Caco-2 (cell line): ENCODE measurements around the gene DENND1B. TPM values are rescaled to one million over a fixed set of nuclear protein-coding genes. Genes with fewer than 3 reads are reported as not detected.

Experiments
- BruUV-seq: library from RNA; stranded (reverse); fragments of 400-500 nt; replicated peaks from 2 replicates; lab custom pipeline; 2021; lab: Mats Ljungman, UMichigan
- CTCF ChIA-PET: fragments of 300-600 bp; sonication (Branson Sonifier 250); formaldehyde crosslinking; loops from one replicate; lab custom pipeline; 2022; ENCODE audit warnings: antibody characterized with exemption; lab: Charles Lee
- POLR2A ChIA-PET: fragments of 300-600 bp; sonication (Branson Sonifier 250); formaldehyde crosslinking; loops from one replicate; lab custom pipeline; 2022; ENCODE audit warnings: antibody characterized with exemption; lab: Charles Lee
- DNase-seq, 2 experiments: peaks; one replicate each; pipeline versions ENCODE4 v3.0.0 to v3.0.0-alpha.2; 2020 to 2022
- H3K27me3 ChIP-seq: replicated peaks from 2 replicates; pipeline ENCODE4 v1.6.0; 2011; ENCODE audit warnings: low read length; ENCODE audit not compliant: control insufficient read depth, insufficient read depth
- H3K36me3 ChIP-seq: 2 replicates; pipeline ENCODE4 v1.5.1; 2011; ENCODE audit warnings: low read length; ENCODE audit not compliant: control insufficient read depth, insufficient read depth
- H3K4me1 ChIP-seq: fragments of 250-450 bp; sonication (Bioruptor Pico); 2 replicates; pipeline ENCODE4 v1.5.1; 2020; ENCODE audit warnings: mild to moderate bottlenecking
- H3K4me3 ChIP-seq: 2 replicates; pipeline ENCODE4 v1.5.1; 2011; ENCODE audit warnings: low read depth, mild to moderate bottlenecking, control low read depth, low read length
- H3K9me3 ChIP-seq: fragments of 250-450 bp; sonication (Bioruptor Pico); 2 replicates; pipeline ENCODE4 v1.5.1; 2020; ENCODE audit warnings: mild to moderate bottlenecking, moderate library complexity
- H3K27ac Mint-ChIP-seq: one replicate; pipeline ENCODE4 v1.8.0; 2022; ENCODE audit warnings: mixed read lengths; ENCODE audit not compliant: unreplicated experiment
- H3K27me3 Mint-ChIP-seq: one replicate; pipeline ENCODE4 v1.8.0; 2022; ENCODE audit warnings: mixed read lengths; ENCODE audit not compliant: insufficient read depth, unreplicated experiment
- H3K36me3 Mint-ChIP-seq: one replicate; pipeline ENCODE4 v1.8.0; 2022; ENCODE audit warnings: mild to moderate bottlenecking, mixed read lengths; ENCODE audit not compliant: insufficient read depth, unreplicated experiment
- H3K4me1 Mint-ChIP-seq: one replicate; pipeline ENCODE4 v1.8.0; 2022; ENCODE audit warnings: low read depth, mixed read lengths; ENCODE audit not compliant: unreplicated experiment
- H3K4me3 Mint-ChIP-seq: one replicate; pipeline ENCODE4 v1.8.0; 2022; ENCODE audit warnings: mild to moderate bottlenecking, moderate library complexity, mixed read lengths; ENCODE audit not compliant: unreplicated experiment
- H3K9me3 Mint-ChIP-seq: one replicate; pipeline ENCODE4 v1.8.0; 2022; ENCODE audit warnings: mixed read lengths; ENCODE audit not compliant: unreplicated experiment
- intact Hi-C: fragments of 100-400 bp; cut with micrococcal nuclease; formaldehyde crosslinking; loops from one replicate; pipeline ENCODE4 v1.10.0; 2022; ENCODE audit not compliant: unreplicated experiment
- total RNA-seq: library from RNA; stranded (reverse); gene quantifications from 2 replicates; pipeline ENCODE4 v1.2.3, GENCODE V29; 2022
- TF ChIP-seq, protein P1 (sequence below), 2 experiments: fragments of 200-600 bp in 1 of 2; IDR thresholded peaks; 1 replicate in 1 of 2; 2 replicates in 1 of 2; pipeline versions ENCODE4 v1.5.1 to v1.8.0; 2011 to 2022; ENCODE audit warnings: antibody characterized with exemption in 1 of 2, control low read depth in 1 of 2, inconsistent platforms in 1 of 2, low read depth in 1 of 2, low read length in 1 of 2, mild to moderate bottlenecking in 1 of 2, moderate library complexity in 1 of 2; ENCODE audit not compliant: insufficient read depth in 1 of 2, severe bottlenecking in 1 of 2, unreplicated experiment in 1 of 2

Gene DENND1B
- total RNA-seq, 1 experiment from 2014 or later: 9.6 TPM

DNA sequence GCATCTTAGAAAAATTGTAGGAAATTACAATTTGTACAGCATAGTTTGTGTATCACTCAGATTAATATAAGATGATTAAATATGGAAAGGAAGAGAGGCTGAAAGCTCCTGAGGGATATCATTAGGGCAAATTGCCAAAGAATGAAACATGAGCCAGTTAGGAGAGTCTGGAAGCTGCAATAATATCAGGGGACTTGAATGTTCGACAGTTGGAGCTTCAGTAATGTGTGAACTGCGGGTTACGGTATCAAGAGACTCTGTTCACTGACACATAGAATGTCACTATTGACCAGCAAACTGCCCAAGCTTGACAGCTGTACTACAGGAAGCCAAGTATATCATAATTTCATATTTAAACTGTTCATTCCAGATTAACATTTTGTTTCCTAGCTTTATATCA is 157.2 kb downstream of the DENND1B start:
- no peak for DNase-seq
- no TSS peak for BruUV-seq
- Mint-ChIP-seq H3K36me3 (no peaks in the 10 kb centered on the region), H3K27ac (no peak overlapping the region), H3K9me3 (no peaks in the 10 kb centered on the region), H3K27me3 (no peaks in the 10 kb centered on the region), H3K4me1 (peaks cover 7% of the 10 kb centered on the region), H3K4me3 (no peak overlapping the region)
- ChIA-PET POLR2A (no interaction called here), CTCF (no interaction called here)
- intact Hi-C loops: loop anchor here (5.0 kb wide), 1 partner anchor 1069 kb away; no protein-coding TSS in a partner anchor
- Histone ChIP-seq H3K27me3 (no peaks in the 10 kb centered on the region), H3K36me3 (no peaks in the 10 kb centered on the region), H3K9me3 (no peaks in the 10 kb centered on the region), H3K4me1 (peaks cover 6% of the 10 kb centered on the region), H3K4me3 (no peak overlapping the region)
- TF ChIP-seq, protein P1, sequence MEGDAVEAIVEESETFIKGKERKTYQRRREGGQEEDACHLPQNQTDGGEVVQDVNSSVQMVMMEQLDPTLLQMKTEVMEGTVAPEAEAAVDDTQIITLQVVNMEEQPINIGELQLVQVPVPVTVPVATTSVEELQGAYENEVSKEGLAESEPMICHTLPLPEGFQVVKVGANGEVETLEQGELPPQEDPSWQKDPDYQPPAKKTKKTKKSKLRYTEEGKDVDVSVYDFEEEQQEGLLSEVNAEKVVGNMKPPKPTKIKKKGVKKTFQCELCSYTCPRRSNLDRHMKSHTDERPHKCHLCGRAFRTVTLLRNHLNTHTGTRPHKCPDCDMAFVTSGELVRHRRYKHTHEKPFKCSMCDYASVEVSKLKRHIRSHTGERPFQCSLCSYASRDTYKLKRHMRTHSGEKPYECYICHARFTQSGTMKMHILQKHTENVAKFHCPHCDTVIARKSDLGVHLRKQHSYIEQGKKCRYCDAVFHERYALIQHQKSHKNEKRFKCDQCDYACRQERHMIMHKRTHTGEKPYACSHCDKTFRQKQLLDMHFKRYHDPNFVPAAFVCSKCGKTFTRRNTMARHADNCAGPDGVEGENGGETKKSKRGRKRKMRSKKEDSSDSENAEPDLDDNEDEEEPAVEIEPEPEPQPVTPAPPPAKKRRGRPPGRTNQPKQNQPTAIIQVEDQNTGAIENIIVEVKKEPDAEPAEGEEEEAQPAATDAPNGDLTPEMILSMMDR (IDR thresholded peaks at IDR 0.05; ENCODE audit: insufficient read depth in 1 of 2, low read depth in 1 of 2, low read length in 1 of 2, severe bottlenecking in 1 of 2, unreplicated experiment in 1 of 2): no peak

DNA sequence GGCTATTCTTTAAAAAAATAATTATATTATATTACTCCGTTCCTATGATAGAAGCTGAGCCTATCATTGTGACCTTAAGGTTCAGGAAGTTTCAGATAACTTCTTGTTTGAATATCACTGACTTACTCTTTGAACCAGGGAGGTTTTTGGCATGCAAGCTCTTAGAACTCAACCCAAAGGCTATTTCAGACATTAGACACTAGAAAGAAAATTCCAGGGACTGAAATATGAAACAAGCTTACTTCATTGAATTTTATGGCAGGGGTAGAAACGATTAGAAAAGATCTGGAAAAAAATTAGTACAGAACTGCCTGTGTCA is 159.6 kb downstream of the DENND1B start:
- intact Hi-C loops: loop anchor here (1.0 to 5.0 kb wide), 7 partner anchors 78 to 1072 kb away; no protein-coding TSS in a partner anchor
- no peak overlapping the region for H3K4me3 ChIP-seq
- peaks cover 4% of the 10 kb centered on the region for H3K4me1 ChIP-seq
- peaks cover 3% of the 10 kb centered on the region for H3K4me1 Mint-ChIP-seq
- H3K9me3 ChIP-seq: no peaks in the 10 kb centered on the region
- DNase-seq: no peak
- H3K27me3 ChIP-seq: no peaks in the 10 kb centered on the region
- no TSS peak for BruUV-seq
- no peaks in the 10 kb centered on the region for H3K36me3 Mint-ChIP-seq
- TF ChIP-seq, protein P1 (IDR thresholded peaks at IDR 0.05; ENCODE audit: insufficient read depth in 1 of 2, low read depth in 1 of 2, low read length in 1 of 2, severe bottlenecking in 1 of 2, unreplicated experiment in 1 of 2): no peak
- ChIA-PET POLR2A (no interaction called here), CTCF (interaction anchor here (0.6 to 1.0 kb wide), 5 partner anchors 26 to 287 kb away, joined by 3 to 8 read pairs (median 3); partner anchors contain the start of gene C1orf53)
- no peaks in the 10 kb centered on the region for H3K36me3 ChIP-seq
- H3K27ac Mint-ChIP-seq: no peak overlapping the region
- no peaks in the 10 kb centered on the region for H3K27me3 Mint-ChIP-seq
- H3K4me3 Mint-ChIP-seq: no peak overlapping the region
- no peaks in the 10 kb centered on the region for H3K9me3 Mint-ChIP-seq

DNA sequence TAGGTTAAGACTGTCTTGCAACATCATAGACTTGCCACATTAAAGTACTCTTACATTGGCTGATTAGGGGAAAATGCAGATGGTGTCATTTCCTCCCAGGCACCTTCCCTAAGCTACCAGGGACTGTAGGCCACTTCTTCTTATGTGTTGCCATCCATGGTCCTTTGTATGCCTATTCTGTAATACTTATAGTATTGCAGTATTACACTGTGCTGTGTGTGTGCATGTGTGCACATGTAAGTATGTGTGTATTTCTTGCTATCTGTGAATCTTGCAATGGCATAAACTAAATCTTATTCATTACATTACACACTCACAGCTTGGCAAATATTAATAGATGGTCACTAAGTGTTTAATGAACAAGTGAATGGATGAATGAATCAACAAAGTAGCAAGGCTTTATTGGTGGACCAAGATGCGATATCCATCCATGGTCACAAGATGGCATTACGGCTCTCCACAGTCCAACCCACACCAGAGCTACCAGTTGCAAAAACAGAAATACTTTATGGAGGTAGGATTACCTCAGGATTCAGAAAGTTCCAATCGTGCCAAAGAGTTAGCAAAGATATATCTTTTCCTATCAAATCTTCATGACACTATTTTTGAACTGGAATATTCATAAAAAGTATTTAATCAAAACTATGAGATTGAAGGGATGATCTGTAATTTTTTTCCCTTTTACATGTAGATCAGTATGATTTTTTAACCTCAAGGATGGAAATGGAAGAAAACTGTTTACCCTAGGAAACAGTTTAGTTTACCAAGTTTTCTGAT is 160.2 kb downstream of the DENND1B start:
- BruUV-seq: no TSS peak
- no peaks in the 10 kb centered on the region for H3K36me3 Mint-ChIP-seq
- intact Hi-C loops: loop anchor here (1.0 to 5.0 kb wide), 7 partner anchors 78 to 1072 kb away; no protein-coding TSS in a partner anchor
- peak; percentile 36 to 44 for DNase-seq
- H3K9me3 ChIP-seq: no peaks in the 10 kb centered on the region
- POLR2A ChIA-PET: no interaction called here
- H3K27me3 Mint-ChIP-seq: no peaks in the 10 kb centered on the region
- no peaks in the 10 kb centered on the region for H3K36me3 ChIP-seq
- H3K4me3 ChIP-seq: no peak overlapping the region
- H3K4me3 Mint-ChIP-seq: no peak overlapping the region
- H3K4me1 ChIP-seq: no peaks in the 10 kb centered on the region; the same call in 1 of the 2 replicates
- CTCF ChIA-PET: interaction anchor here (0.6 to 1.0 kb wide), 6 partner anchors 25 to 301 kb away, joined by 3 to 8 read pairs (median 4); partner anchors contain the start of gene C1orf53
- TF ChIP-seq, protein P1 (IDR thresholded peaks at IDR 0.05; ENCODE audit: insufficient read depth in 1 of 2, low read depth in 1 of 2, low read length in 1 of 2, severe bottlenecking in 1 of 2, unreplicated experiment in 1 of 2): peak; percentile 56 to 77
- no peak overlapping the region for H3K27ac Mint-ChIP-seq
- no peaks in the 10 kb centered on the region for H3K27me3 ChIP-seq
- H3K4me1 Mint-ChIP-seq: no peaks in the 10 kb centered on the region
- no peaks in the 10 kb centered on the region for H3K9me3 Mint-ChIP-seq
